ENCODE results near the gene CLDN9.
"Not testable (repeated sequence)": the region's sequence is repeated elsewhere in the genome, so short reads cannot be mapped to it uniquely, and the experiment has no call there.

Gene CLDN9

GRCh38 chr16:3032624-3033023, 19.9 kb downstream of the CLDN9 start:
- DNase-seq (ENCODE audit: low spot score), result no peak

GRCh38 chr16:3035289-3035971, 22.7 kb downstream of the CLDN9 start:
- DNase-seq (ENCODE audit: low spot score), result no peak

GRCh38 chr16:3035972-3036725, 23.4 kb downstream of the CLDN9 start:
- no peak for DNase-seq (ENCODE audit: low spot score)

GRCh38 chr16:3036726-3037315, 24.1 kb downstream of the CLDN9 start, which contains the start of gene BICDL2:
Gene BICDL2 (minus strand): TSS chr16:3036944. CDS start chr16:3035496, 1,448 bp downstream.
- no peak for DNase-seq (ENCODE audit: low spot score)

DNA sequence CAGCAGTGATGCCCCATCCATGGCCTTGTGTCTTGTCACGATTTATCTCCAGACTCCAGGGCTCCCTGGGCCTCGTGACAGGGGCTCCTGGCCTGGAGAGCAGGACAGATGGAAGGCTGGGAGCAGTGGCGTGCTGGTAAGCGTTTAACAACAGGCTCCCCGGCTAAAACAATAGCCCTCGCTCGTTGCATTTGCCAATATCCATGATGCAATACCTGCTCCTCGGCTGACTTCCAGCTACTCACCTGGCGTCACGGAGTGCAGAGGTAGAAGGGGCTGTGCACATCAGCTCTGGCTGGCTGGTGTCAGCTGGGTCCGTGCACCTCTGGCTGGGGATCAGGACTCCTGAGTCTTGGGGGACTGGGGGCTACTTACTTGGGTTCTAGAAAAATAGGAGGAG, 25.5 kb downstream of the CLDN9 start:
- DNase-seq (ENCODE audit: low spot score), result no peak

DNA sequence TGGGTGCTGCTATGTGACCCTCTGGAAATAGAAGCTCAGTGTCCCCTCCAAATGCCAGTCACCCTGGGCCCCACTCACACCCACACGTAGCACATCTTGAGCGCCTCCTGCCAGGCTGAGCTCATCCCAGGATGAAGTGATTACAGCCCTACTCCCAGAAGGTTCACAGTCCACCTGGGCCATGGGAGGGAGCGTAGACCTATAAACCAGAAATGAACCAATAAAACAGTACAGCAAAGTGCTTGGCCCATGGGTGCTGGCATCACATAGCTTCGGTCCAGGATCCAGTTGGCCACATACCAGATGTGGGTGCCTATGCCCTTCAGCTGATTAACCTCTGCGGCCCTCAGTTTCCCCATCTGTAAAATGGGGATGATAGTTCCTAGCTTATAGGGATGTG, 26.2 kb downstream of the CLDN9 start:
- no peak for DNase-seq (ENCODE audit: low spot score)

DNA sequence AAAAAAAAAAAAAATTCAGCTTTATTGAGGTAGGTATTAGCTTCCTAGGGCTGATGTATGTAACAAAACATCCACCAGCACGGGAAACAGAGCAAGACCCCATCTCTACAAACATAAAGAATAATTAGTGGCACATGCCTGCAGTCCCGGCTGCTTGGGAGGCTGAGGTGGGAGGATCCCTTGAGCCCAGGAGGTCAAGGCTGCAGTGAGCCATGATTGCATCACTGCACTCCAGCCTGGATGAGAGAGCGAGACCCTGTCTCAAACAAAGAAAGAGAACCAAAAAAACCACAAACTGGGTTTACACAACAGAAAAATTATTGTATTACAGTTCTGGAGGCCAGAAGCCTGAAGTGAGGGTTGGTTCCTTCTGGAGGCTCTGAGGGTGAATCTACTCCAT, 29.7 kb downstream of the CLDN9 start:
- DNase-seq (ENCODE audit: low spot score), result no peak

DNA sequence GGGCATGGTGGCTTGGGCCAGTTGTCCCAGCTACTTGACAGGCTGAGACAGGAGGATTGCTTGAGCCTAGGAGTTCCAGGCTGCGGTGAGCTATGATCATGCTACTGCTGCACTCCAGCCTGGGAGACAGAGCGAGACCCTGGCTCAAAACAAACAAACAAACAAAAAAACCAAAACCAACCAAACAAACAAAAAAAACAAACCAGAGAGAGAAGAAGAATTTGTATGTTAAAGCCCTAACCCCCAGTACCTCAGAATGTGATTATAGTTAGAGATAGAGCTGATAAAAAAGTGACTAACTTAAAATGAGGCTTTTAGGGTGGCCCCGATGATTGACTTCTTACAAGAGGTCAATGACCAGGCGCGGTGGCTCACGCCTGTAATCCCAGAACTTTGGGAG, 32.0 kb downstream of the CLDN9 start:
- DNase-seq (ENCODE audit: low spot score), result no peak

GRCh38 chr16:3045758-3046640, 33.3 kb downstream of the CLDN9 start, which contains the start of gene MMP25:
Gene MMP25 (plus strand): TSS chr16:3046561. CDS start chr16:3046918, 357 bp downstream.
- no peak for DNase-seq (ENCODE audit: low spot score)

GRCh38 chr16:3046641-3047386, 34.1 kb downstream of the CLDN9 start:
- DNase-seq (ENCODE audit: low spot score), result no peak

- DNase-seq (ENCODE audit: low spot score), result no peak
Observed at GRCh38 chr16:3047387-3047720, 34.6 kb downstream of the CLDN9 start.

DNA sequence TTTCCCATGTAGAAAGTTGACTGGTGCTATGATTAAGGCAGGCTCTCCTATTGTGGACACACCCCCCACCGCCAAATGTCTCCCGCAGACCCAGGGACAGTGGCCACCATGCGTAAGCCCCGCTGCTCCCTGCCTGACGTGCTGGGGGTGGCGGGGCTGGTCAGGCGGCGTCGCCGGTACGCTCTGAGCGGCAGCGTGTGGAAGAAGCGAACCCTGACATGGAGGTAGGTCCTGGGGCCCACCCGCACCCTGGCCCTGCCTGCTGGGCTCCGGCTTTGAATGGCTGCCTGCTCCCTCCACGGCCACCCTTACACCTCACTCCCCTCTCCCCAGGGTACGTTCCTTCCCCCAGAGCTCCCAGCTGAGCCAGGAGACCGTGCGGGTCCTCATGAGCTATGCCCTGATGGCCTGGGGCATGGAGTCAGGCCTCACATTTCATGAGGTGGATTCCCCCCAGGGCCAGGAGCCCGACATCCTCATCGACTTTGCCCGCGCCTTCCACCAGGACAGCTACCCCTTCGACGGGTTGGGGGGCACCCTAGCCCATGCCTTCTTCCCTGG, 37.3 kb downstream of the CLDN9 start:
- DNase-seq (ENCODE audit: low spot score), result no peak

DNA sequence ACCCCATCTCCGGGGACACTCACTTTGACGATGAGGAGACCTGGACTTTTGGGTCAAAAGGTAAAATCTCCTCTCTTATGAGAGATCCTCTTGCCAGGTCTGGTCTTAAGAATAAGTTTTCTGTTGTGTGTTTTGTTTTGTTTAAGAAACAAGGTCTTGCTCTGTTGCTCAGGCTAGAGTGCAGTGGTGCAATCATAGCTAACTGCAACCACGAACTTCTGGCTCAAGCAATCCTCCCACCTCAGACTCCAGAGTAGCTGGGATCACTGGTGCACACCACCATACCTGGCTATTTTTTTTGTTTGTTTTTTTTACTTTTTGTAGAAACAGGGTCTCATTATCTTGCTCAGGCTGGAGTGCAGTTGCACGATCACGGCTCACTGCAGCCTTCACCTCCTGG, 37.8 kb downstream of the CLDN9 start:
- DNase-seq (ENCODE audit: low spot score), result no peak

- no peak for DNase-seq (ENCODE audit: low spot score)
Observed at GRCh38 chr16:3051009-3051408, 38.3 kb downstream of the CLDN9 start.

DNA sequence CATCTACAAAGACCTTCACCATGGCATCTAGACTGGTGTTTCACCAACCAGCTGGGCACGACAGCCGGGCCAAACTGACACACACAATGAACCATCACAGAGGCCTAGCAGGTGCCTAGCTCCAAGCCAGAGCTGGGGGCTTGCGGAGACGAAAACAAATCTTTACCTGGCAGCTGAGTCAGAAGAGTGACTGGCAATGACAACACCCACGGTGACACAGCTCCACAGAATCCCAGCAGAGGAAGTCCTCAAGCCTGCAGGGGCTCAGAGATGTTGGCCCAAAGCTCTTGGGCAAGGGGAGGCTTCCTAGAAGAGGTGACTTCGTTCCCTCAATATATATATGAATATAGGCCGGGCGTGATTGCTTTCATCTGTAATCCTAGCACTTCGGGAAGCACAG, 38.8 kb downstream of the CLDN9 start:
- DNase-seq (ENCODE audit: low spot score), result no peak

GRCh38 chr16:3052571-3053329, 40.0 kb downstream of the CLDN9 start:
- DNase-seq (ENCODE audit: low spot score), result not testable (repeated sequence)

DNA sequence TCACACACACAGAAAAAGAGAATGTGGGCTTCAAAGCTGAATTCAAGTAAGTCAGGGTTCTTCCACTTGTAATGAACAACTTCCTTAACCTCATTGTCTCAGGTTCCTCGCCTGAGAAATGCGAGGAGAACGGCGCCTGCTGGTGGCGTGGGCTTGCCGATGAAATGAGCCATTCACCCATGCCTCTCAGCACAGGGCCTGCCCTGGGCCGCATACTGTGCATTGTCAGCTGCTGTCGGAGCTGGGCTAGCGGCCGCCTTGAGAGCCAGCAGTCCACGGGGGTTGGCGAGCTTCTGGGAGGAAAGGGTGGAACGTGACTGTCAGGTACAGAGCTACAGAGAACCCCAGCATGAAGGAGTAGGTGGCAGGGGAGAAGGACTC, 40.6 kb downstream of the CLDN9 start:
- not testable (repeated sequence) for DNase-seq (ENCODE audit: low spot score)

GRCh38 chr16:3054965-3055733, 42.4 kb downstream of the CLDN9 start:
- DNase-seq (ENCODE audit: low spot score), result no peak

DNA sequence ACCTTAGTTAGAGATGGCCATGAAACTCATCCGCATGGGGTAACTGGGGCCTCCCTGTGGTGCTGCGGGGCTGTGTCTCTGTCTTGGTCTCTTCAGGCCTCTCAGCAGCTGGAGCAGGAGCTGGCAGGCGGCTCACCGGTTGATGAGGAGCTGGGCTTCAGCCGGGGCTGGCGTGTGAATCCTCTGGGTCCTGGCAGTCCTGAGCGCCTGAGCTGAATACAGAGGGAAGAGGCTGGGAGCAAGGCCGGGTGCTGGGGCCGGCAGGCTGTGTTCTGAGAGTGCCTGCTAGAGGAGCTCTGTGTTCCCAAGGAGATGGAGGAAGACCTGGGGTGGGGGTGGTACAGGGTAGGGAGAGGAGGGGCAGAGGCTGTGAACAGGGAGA, 43.0 kb downstream of the CLDN9 start:
- not testable (repeated sequence) for DNase-seq (ENCODE audit: low spot score)
